WTC11 (cell line): Measurements from ENCODE around the gene HMBS. TPM values are rescaled to one million over a fixed set of nuclear protein-coding genes. Genes with fewer than 3 reads are reported as not detected.
A peak's percentile ranks its signal among the peaks of the same experiment; 100 is the strongest.

Experiments
- ATF1 ChIP-seq: sonication (generic); formaldehyde crosslinking; IDR thresholded peaks from 2 replicates; pipeline ENCODE4 v1.8.1; 2023; ENCODE audit warnings: mild to moderate bottlenecking, moderate library complexity, missing genetic modification reagents
- CBFB ChIP-seq: sonication (generic); formaldehyde crosslinking; IDR thresholded peaks from 2 replicates; pipeline ENCODE4 v1.8.1; 2022; ENCODE audit warnings: mild to moderate bottlenecking, low read depth, missing genetic modification reagents
- CREB1 ChIP-seq: sonication (generic); formaldehyde crosslinking; IDR thresholded peaks from 2 replicates; pipeline ENCODE4 v1.8.0; 2023; ENCODE audit warnings: mild to moderate bottlenecking, missing genetic modification reagents
- CTCF ChIP-seq: fragments of 200-600 bp; IDR thresholded peaks from 2 replicates; pipeline ENCODE4 v1.8.0; 2022; ENCODE audit warnings: antibody characterized with exemption
- ELF4 ChIP-seq: sonication (generic); formaldehyde crosslinking; IDR thresholded peaks from 2 replicates; pipeline ENCODE4 v1.8.1; 2022; ENCODE audit warnings: low read depth, mild to moderate bottlenecking, moderate library complexity, missing genetic modification reagents
- ERG ChIP-seq: fragments of 250-450 bp; sonication (Bioruptor Pico); IDR thresholded peaks from 2 replicates; pipeline ENCODE4 v1.8.0; 2021; ENCODE audit warnings: mild to moderate bottlenecking
- GRHL2 ChIP-seq: fragments of 250-450 bp; sonication (Bioruptor Pico); IDR thresholded peaks from 2 replicates; pipeline ENCODE4 v1.8.0; 2022; ENCODE audit warnings: mild to moderate bottlenecking, moderate library complexity; ENCODE audit not compliant: insufficient replicate concordance, severe bottlenecking
- HMGA2 ChIP-seq: fragments of 250-450 bp; sonication (Bioruptor Pico); IDR thresholded peaks from 2 replicates; pipeline ENCODE4 v1.4.0; 2021; ENCODE audit warnings: mild to moderate bottlenecking, moderate library complexity
- JAZF1 ChIP-seq: fragments of 250-450 bp; sonication (Bioruptor Pico); IDR thresholded peaks from 2 replicates; pipeline ENCODE4 v1.9.0; 2021; ENCODE audit warnings: moderate library complexity, mild to moderate bottlenecking, inconsistent platforms
- KAT7 ChIP-seq: sonication (generic); formaldehyde crosslinking; IDR thresholded peaks from 2 replicates; pipeline ENCODE4 v1.8.1; 2023; ENCODE audit warnings: missing genetic modification reagents, mild to moderate bottlenecking, borderline replicate concordance
- MYBL2 ChIP-seq: sonication (generic); formaldehyde crosslinking; IDR thresholded peaks from 2 replicates; pipeline ENCODE4 v1.8.1; 2023; ENCODE audit warnings: mild to moderate bottlenecking, moderate library complexity, missing genetic modification reagents
- OVOL2 ChIP-seq: fragments of 250-450 bp; sonication (Bioruptor Pico); IDR thresholded peaks from 2 replicates; pipeline ENCODE4 v1.9.0; 2021; ENCODE audit warnings: mild to moderate bottlenecking, borderline replicate concordance
- RELA ChIP-seq: sonication (generic); formaldehyde crosslinking; IDR thresholded peaks from 2 replicates; pipeline ENCODE4 v1.8.1; 2022; ENCODE audit warnings: missing genetic modification reagents, mild to moderate bottlenecking, borderline replicate concordance
- SOX15 ChIP-seq: fragments of 250-450 bp; sonication (Bioruptor Pico); IDR thresholded peaks from 2 replicates; pipeline ENCODE4 v1.9.0; 2021; ENCODE audit warnings: mild to moderate bottlenecking
- SP1 ChIP-seq: sonication (generic); formaldehyde crosslinking; conservative IDR thresholded peaks from 2 replicates; pipeline ENCODE4 v1.8.1; 2022; ENCODE audit warnings: missing genetic modification reagents
- TCF7 ChIP-seq: sonication (generic); formaldehyde crosslinking; IDR thresholded peaks from 2 replicates; pipeline ENCODE4 v1.8.0; 2022; ENCODE audit warnings: mild to moderate bottlenecking, low read depth, missing genetic modification reagents, moderate library complexity
- TEAD4 ChIP-seq: sonication (generic); formaldehyde crosslinking; IDR thresholded peaks from 2 replicates; pipeline ENCODE4 v1.8.0; 2022; ENCODE audit warnings: mild to moderate bottlenecking, missing genetic modification reagents
- ZNF138 ChIP-seq: sonication (generic); formaldehyde crosslinking; conservative IDR thresholded peaks from 2 replicates; pipeline ENCODE4 v1.8.1; 2022; ENCODE audit warnings: mild to moderate bottlenecking, moderate library complexity, missing genetic modification reagents
- ZNF232 ChIP-seq: sonication (generic); formaldehyde crosslinking; IDR thresholded peaks from 2 replicates; pipeline ENCODE4 v1.8.0; 2022; ENCODE audit warnings: mild to moderate bottlenecking, missing genetic modification reagents
- ZNF317 ChIP-seq: sonication (generic); formaldehyde crosslinking; IDR thresholded peaks from 2 replicates; pipeline ENCODE4 v1.8.1; 2023; ENCODE audit warnings: low read depth, mild to moderate bottlenecking, moderate library complexity, missing genetic modification reagents, borderline replicate concordance
- total RNA-seq: library from RNA; stranded (reverse); gene quantifications from 3 replicates; pipeline ENCODE4 v1.2.3, GENCODE V29; 2021
- TF ChIP-seq, protein P1 (sequence below): fragments of 250-450 bp; sonication (Bioruptor Pico); IDR thresholded peaks from 2 replicates; pipeline ENCODE4 v1.9.0; 2021; ENCODE audit warnings: moderate library complexity, mild to moderate bottlenecking, inconsistent platforms, borderline replicate concordance
- TF ChIP-seq, protein P2 (sequence below): fragments of 250-450 bp; sonication (Bioruptor Pico); IDR thresholded peaks from 2 replicates; pipeline ENCODE4 v2.1.2; 2022; ENCODE audit warnings: mild to moderate bottlenecking, moderate library complexity
- TF ChIP-seq, protein P3 (sequence below): sonication (generic); formaldehyde crosslinking; IDR thresholded peaks from 2 replicates; pipeline ENCODE4 v1.8.0; 2022; ENCODE audit warnings: mild to moderate bottlenecking, missing genetic modification reagents
- TF ChIP-seq, protein P4 (sequence below): sonication (generic); formaldehyde crosslinking; IDR thresholded peaks from 2 replicates; pipeline ENCODE4 v1.8.1; 2023; ENCODE audit warnings: mild to moderate bottlenecking, missing genetic modification reagents, borderline replicate concordance
- TF ChIP-seq, protein P5 (sequence below): sonication (generic); formaldehyde crosslinking; IDR thresholded peaks from 2 replicates; pipeline ENCODE4 v1.8.0; 2023; ENCODE audit warnings: missing genetic modification reagents, mild to moderate bottlenecking, borderline replicate concordance

Gene HMBS
- total RNA-seq, 1 experiment from 2014 or later, result 62.3 TPM

- TF ChIP-seq, protein P1, sequence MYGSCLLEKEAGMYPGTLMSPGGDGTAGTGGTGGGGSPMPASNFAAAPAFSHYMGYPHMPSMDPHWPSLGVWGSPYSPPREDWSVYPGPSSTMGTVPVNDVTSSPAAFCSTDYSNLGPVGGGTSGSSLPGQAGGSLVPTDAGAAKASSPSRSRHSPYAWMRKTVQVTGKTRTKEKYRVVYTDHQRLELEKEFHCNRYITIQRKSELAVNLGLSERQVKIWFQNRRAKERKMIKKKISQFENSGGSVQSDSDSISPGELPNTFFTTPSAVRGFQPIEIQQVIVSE (CRISPR knock-in tag), result no peak
- TF ChIP-seq KAT7 (CRISPR knock-in tag) (no peak), ZNF138 (peak; percentile 56; the same call in 1 of the 2 replicates), CTCF (no peak), ATF1 (0 out of 2 replicates have a peak, but pooled peaks have one; percentile 51), SP1 (CRISPR knock-in tag) (peak; percentile 67; the same call in 1 of the 2 replicates), ERG (CRISPR knock-in tag) (peak; percentile 88; the same call in 1 of the 2 replicates), ZNF317 (CRISPR knock-in tag) (peak; percentile 47; the same call in 1 of the 2 replicates), TCF7 (CRISPR knock-in tag) (peak; percentile 17; the same call in 1 of the 2 replicates), RELA (no peak; the same call in 1 of the 2 replicates), TEAD4 (peak; percentile 57), HMGA2 (CRISPR knock-in tag) (no peak), CBFB (peak; percentile 32), MYBL2 (CRISPR knock-in tag) (peak; percentile 99), ELF4 (CRISPR knock-in tag) (no peak), CREB1 (CRISPR knock-in tag) (peak; percentile 69; the same call in 1 of the 2 replicates), GRHL2 (CRISPR knock-in tag) (no peak), OVOL2 (CRISPR knock-in tag) (no peak), JAZF1 (CRISPR knock-in tag) (no peak), ZNF232 (CRISPR knock-in tag) (no peak), SOX15 (CRISPR knock-in tag) (no peak)
- TF ChIP-seq, protein P2, sequence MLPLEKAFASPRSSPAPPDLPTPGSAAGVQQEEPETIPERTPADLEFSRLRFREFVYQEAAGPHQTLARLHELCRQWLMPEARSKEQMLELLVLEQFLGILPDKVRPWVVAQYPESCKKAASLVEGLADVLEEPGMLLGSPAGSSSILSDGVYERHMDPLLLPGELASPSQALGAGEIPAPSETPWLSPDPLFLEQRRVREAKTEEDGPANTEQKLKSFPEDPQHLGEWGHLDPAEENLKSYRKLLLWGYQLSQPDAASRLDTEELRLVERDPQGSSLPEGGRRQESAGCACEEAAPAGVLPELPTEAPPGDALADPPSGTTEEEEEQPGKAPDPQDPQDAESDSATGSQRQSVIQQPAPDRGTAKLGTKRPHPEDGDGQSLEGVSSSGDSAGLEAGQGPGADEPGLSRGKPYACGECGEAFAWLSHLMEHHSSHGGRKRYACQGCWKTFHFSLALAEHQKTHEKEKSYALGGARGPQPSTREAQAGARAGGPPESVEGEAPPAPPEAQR, result no peak
- TF ChIP-seq, protein P3, sequence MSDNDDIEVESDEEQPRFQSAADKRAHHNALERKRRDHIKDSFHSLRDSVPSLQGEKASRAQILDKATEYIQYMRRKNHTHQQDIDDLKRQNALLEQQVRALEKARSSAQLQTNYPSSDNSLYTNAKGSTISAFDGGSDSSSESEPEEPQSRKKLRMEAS, result peak; percentile 90
- TF ChIP-seq, protein P4, sequence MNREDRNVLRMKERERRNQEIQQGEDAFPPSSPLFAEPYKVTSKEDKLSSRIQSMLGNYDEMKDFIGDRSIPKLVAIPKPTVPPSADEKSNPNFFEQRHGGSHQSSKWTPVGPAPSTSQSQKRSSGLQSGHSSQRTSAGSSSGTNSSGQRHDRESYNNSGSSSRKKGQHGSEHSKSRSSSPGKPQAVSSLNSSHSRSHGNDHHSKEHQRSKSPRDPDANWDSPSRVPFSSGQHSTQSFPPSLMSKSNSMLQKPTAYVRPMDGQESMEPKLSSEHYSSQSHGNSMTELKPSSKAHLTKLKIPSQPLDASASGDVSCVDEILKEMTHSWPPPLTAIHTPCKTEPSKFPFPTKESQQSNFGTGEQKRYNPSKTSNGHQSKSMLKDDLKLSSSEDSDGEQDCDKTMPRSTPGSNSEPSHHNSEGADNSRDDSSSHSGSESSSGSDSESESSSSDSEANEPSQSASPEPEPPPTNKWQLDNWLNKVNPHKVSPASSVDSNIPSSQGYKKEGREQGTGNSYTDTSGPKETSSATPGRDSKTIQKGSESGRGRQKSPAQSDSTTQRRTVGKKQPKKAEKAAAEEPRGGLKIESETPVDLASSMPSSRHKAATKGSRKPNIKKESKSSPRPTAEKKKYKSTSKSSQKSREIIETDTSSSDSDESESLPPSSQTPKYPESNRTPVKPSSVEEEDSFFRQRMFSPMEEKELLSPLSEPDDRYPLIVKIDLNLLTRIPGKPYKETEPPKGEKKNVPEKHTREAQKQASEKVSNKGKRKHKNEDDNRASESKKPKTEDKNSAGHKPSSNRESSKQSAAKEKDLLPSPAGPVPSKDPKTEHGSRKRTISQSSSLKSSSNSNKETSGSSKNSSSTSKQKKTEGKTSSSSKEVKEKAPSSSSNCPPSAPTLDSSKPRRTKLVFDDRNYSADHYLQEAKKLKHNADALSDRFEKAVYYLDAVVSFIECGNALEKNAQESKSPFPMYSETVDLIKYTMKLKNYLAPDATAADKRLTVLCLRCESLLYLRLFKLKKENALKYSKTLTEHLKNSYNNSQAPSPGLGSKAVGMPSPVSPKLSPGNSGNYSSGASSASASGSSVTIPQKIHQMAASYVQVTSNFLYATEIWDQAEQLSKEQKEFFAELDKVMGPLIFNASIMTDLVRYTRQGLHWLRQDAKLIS, result no peak
- TF ChIP-seq, protein P5, sequence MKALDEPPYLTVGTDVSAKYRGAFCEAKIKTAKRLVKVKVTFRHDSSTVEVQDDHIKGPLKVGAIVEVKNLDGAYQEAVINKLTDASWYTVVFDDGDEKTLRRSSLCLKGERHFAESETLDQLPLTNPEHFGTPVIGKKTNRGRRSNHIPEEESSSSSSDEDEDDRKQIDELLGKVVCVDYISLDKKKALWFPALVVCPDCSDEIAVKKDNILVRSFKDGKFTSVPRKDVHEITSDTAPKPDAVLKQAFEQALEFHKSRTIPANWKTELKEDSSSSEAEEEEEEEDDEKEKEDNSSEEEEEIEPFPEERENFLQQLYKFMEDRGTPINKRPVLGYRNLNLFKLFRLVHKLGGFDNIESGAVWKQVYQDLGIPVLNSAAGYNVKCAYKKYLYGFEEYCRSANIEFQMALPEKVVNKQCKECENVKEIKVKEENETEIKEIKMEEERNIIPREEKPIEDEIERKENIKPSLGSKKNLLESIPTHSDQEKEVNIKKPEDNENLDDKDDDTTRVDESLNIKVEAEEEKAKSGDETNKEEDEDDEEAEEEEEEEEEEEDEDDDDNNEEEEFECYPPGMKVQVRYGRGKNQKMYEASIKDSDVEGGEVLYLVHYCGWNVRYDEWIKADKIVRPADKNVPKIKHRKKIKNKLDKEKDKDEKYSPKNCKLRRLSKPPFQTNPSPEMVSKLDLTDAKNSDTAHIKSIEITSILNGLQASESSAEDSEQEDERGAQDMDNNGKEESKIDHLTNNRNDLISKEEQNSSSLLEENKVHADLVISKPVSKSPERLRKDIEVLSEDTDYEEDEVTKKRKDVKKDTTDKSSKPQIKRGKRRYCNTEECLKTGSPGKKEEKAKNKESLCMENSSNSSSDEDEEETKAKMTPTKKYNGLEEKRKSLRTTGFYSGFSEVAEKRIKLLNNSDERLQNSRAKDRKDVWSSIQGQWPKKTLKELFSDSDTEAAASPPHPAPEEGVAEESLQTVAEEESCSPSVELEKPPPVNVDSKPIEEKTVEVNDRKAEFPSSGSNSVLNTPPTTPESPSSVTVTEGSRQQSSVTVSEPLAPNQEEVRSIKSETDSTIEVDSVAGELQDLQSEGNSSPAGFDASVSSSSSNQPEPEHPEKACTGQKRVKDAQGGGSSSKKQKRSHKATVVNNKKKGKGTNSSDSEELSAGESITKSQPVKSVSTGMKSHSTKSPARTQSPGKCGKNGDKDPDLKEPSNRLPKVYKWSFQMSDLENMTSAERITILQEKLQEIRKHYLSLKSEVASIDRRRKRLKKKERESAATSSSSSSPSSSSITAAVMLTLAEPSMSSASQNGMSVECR (CRISPR knock-in tag), result peak; percentile 99
Observed at GRCh38 chr11:119095066-119095880, 10.6 kb downstream of the HMBS start (continued).
